Astrocyte (in vitro differentiated cells and primary cell): ENCODE data around the gene ZC3H7A.

Experiments used
- EZH2 ChIP-seq: IDR thresholded peaks from 2 replicates; pipeline ENCODE4 v1.6.1; 2012; ENCODE audit warnings: mild to moderate bottlenecking, low read length, inconsistent platforms; ENCODE audit not compliant: insufficient read depth
- TF ChIP-seq, protein P1 (sequence below): IDR thresholded peaks from 2 replicates; pipeline ENCODE4 v1.5.1; 2011; ENCODE audit warnings: low read depth, mild to moderate bottlenecking, inconsistent platforms, low read length, moderate library complexity; ENCODE audit not compliant: insufficient read depth

DNA sequence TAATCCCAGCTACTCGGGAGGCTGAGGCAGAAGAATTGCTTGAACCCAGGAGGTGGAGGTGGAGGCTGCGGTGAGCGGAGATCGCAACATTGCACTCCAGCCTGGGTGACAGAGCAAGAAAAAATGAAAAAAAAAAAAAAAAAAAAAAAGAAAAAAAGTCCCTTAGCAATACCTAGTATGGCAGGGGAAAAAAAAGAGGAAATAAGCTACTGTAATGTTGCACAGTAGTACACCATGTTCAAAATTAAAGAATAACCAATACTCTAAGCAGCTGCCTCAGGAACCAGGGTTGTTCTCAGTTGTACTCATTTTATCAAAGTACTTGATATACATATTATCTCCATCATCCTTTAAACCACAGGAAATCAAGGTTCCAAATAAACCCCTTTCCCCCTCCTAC is 37.1 kb downstream of the ZC3H7A start:
- TF ChIP-seq, protein P1, sequence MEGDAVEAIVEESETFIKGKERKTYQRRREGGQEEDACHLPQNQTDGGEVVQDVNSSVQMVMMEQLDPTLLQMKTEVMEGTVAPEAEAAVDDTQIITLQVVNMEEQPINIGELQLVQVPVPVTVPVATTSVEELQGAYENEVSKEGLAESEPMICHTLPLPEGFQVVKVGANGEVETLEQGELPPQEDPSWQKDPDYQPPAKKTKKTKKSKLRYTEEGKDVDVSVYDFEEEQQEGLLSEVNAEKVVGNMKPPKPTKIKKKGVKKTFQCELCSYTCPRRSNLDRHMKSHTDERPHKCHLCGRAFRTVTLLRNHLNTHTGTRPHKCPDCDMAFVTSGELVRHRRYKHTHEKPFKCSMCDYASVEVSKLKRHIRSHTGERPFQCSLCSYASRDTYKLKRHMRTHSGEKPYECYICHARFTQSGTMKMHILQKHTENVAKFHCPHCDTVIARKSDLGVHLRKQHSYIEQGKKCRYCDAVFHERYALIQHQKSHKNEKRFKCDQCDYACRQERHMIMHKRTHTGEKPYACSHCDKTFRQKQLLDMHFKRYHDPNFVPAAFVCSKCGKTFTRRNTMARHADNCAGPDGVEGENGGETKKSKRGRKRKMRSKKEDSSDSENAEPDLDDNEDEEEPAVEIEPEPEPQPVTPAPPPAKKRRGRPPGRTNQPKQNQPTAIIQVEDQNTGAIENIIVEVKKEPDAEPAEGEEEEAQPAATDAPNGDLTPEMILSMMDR = no peak
- TF ChIP-seq EZH2 = no peak
